ENCODE results near the gene SLIT1.
"Not testable (repeated sequence)": the region's sequence is repeated elsewhere in the genome, so short reads cannot be mapped to it uniquely, and the experiment has no call there.

Gene SLIT1

GRCh38 chr10:97109547-97109946 lies 76.2 kb downstream of the SLIT1 start:
- no peak for DNase-seq (ENCODE audit: low read depth)

GRCh38 chr10:97107551-97107950 lies 78.2 kb downstream of the SLIT1 start:
- DNase-seq (ENCODE audit: low read depth): no peak

- no peak for DNase-seq (ENCODE audit: low read depth)
Observed at GRCh38 chr10:97106207-97106606, 79.6 kb downstream of the SLIT1 start.

- no peak for DNase-seq (ENCODE audit: low read depth)
Observed at GRCh38 chr10:97105303-97105702, 80.5 kb downstream of the SLIT1 start.

- no peak for DNase-seq (ENCODE audit: low read depth)
Observed at GRCh38 chr10:97103316-97104080, 82.3 kb downstream of the SLIT1 start.

- DNase-seq (ENCODE audit: low read depth): no peak
Observed at GRCh38 chr10:97102441-97102840, 83.3 kb downstream of the SLIT1 start.

- peak; percentile 15 for DNase-seq (ENCODE audit: low read depth)
Observed at GRCh38 chr10:97101166-97101940, 84.4 kb downstream of the SLIT1 start.

GRCh38 chr10:97100657-97101056 lies 85.1 kb downstream of the SLIT1 start:
- no peak for DNase-seq (ENCODE audit: low read depth)

GRCh38 chr10:97099868-97100267 lies 85.9 kb downstream of the SLIT1 start:
- DNase-seq (ENCODE audit: low read depth): no peak

GRCh38 chr10:97099089-97099488 lies 86.7 kb downstream of the SLIT1 start:
- DNase-seq (ENCODE audit: low read depth): no peak

- DNase-seq (ENCODE audit: low read depth): no peak
Observed at GRCh38 chr10:97097084-97097433, 88.7 kb downstream of the SLIT1 start.

GRCh38 chr10:97096261-97097083 lies 89.3 kb downstream of the SLIT1 start:
- no peak for DNase-seq (ENCODE audit: low read depth)

GRCh38 chr10:97095701-97096260 lies 90.0 kb downstream of the SLIT1 start:
- no peak for DNase-seq (ENCODE audit: low read depth)

GRCh38 chr10:97090644-97091043 lies 95.1 kb downstream of the SLIT1 start:
- DNase-seq (ENCODE audit: low read depth): no peak

GRCh38 chr10:97090035-97090434 lies 95.7 kb downstream of the SLIT1 start:
- no peak for DNase-seq (ENCODE audit: low read depth)

- DNase-seq (ENCODE audit: low read depth): no peak
Observed at GRCh38 chr10:97089209-97089870, 96.4 kb downstream of the SLIT1 start.

- no peak for DNase-seq (ENCODE audit: low read depth)
Observed at GRCh38 chr10:97087296-97087695, 98.5 kb downstream of the SLIT1 start.

GRCh38 chr10:97086530-97086929 lies 99.2 kb downstream of the SLIT1 start:
- DNase-seq (ENCODE audit: low read depth): no peak

GRCh38 chr10:97083228-97083829 lies 102.4 kb downstream of the SLIT1 start:
- no peak for DNase-seq (ENCODE audit: low read depth)

- not testable (repeated sequence) for DNase-seq (ENCODE audit: low read depth)
Observed at GRCh38 chr10:97082575-97082974, 103.2 kb downstream of the SLIT1 start.

GRCh38 chr10:97081621-97082235 lies 104.0 kb downstream of the SLIT1 start:
- peak; percentile 64 for DNase-seq (ENCODE audit: low read depth)

All from iris pigment epithelial cell (primary cell).